GM23338 (cell line): ENCODE results near the gene GDAP1L1. TPM values are rescaled to one million over a fixed set of nuclear protein-coding genes. Genes with fewer than 3 reads are reported as not detected.

Experiments
- ATAC-seq: fragments of 200-7000 bp; cut with Tn5 transposase; 3 replicates; pipeline ENCODE4 v1.9.1; 2020
- DNase-seq: peaks from one replicate; pipeline ENCODE4 v3.0.0-alpha.2; 2015; ENCODE audit warnings: low spot score
- H2AFZ ChIP-seq: fragments of 200-600 bp; sonication (generic); 2 replicates; pipeline ENCODE4 v1.8.0; 2016; ENCODE audit warnings: antibody characterized with exemption, mild to moderate bottlenecking, moderate library complexity
- H3F3A ChIP-seq: fragments of 200-600 bp; sonication (generic); replicated peaks from 2 replicates; pipeline ENCODE4 v1.8.0; 2017; ENCODE audit warnings: antibody characterized with exemption, mixed run types, low read depth
- H3K27ac ChIP-seq: fragments of 200-600 bp; sonication (generic); 2 replicates; pipeline ENCODE4 v1.6.1; 2016; ENCODE audit warnings: low read depth
- H3K27me3 ChIP-seq: fragments of 200-600 bp; sonication (generic); 2 replicates; pipeline ENCODE4 v1.8.0; 2016; ENCODE audit warnings: mild to moderate bottlenecking, mixed run types, moderate library complexity; ENCODE audit not compliant: insufficient read depth
- H3K36me3 ChIP-seq: fragments of 200-600 bp; sonication (generic); 2 replicates; pipeline ENCODE4 v1.8.0; 2016; ENCODE audit warnings: mild to moderate bottlenecking; ENCODE audit not compliant: insufficient read depth
- H3K4me1 ChIP-seq: fragments of 200-600 bp; sonication (generic); 2 replicates; pipeline ENCODE4 v1.8.0; 2016; ENCODE audit warnings: mild to moderate bottlenecking, moderate library complexity; ENCODE audit not compliant: insufficient read depth
- H3K4me2 ChIP-seq: fragments of 200-600 bp; sonication (generic); 2 replicates; pipeline ENCODE4 v1.7.1; 2017; ENCODE audit warnings: mixed run types
- H3K4me3 ChIP-seq: fragments of 200-600 bp; sonication (generic); 2 replicates; pipeline ENCODE4 v1.6.1; 2016; ENCODE audit warnings: mixed run types
- H3K79me2 ChIP-seq: fragments of 200-600 bp; sonication (generic); replicated peaks from 2 replicates; pipeline ENCODE4 v1.8.0; 2017; ENCODE audit warnings: mild to moderate bottlenecking; ENCODE audit not compliant: insufficient read depth
- H3K9me2 ChIP-seq: fragments of 200-600 bp; sonication (generic); 2 replicates; pipeline ENCODE4 v1.8.0; 2017; ENCODE audit not compliant: insufficient read depth
- H4K20me1 ChIP-seq: fragments of 200-600 bp; sonication (generic); replicated peaks from 2 replicates; pipeline ENCODE4 v1.8.0; 2017; ENCODE audit warnings: mild to moderate bottlenecking; ENCODE audit not compliant: insufficient read depth
- H3K27ac Mint-ChIP-seq: 2 replicates; pipeline ENCODE4 v1.8.0; 2020; ENCODE audit warnings: inconsistent platforms, mild to moderate bottlenecking, moderate library complexity, mixed read lengths
- H3K27me3 Mint-ChIP-seq: 3 replicates; pipeline ENCODE4 v1.8.0; 2022; ENCODE audit warnings: low read depth, mild to moderate bottlenecking, moderate library complexity, mixed read lengths, inconsistent platforms; ENCODE audit not compliant: insufficient read depth, poor library complexity
- H3K36me3 Mint-ChIP-seq: 3 replicates; pipeline ENCODE4 v1.8.0; 2021; ENCODE audit warnings: low read depth, mild to moderate bottlenecking, inconsistent platforms, moderate library complexity, mixed read lengths
- H3K4me1 Mint-ChIP-seq: 3 replicates; pipeline ENCODE4 v1.8.0; 2020; ENCODE audit warnings: mild to moderate bottlenecking, inconsistent platforms, mixed read lengths
- H3K4me3 Mint-ChIP-seq: 3 replicates; pipeline ENCODE4 v1.8.0; 2021; ENCODE audit warnings: moderate library complexity, mild to moderate bottlenecking, inconsistent platforms, mixed read lengths
- H3K9me3 Mint-ChIP-seq: 3 replicates; pipeline ENCODE4 v1.8.0; 2020; ENCODE audit warnings: moderate library complexity, mild to moderate bottlenecking, inconsistent platforms, mixed read lengths
- CREB1 ChIP-seq: fragments of 250-450 bp; sonication (Bioruptor Pico); IDR thresholded peaks from 2 replicates; pipeline ENCODE4 v1.5.0; 2020; ENCODE audit warnings: low read depth, mild to moderate bottlenecking, moderate library complexity
- CTCF ChIP-seq, 2 experiments: fragments of 200-600 bp in 1 of 2; sonication (generic) in 1 of 2; conservative IDR thresholded peaks; 2 replicates each; pipeline versions ENCODE4 v1.5.1 to v1.6.1; 2016 to 2017; ENCODE audit warnings: antibody characterized with exemption in 2 of 2, low read depth in 2 of 2, mild to moderate bottlenecking in 2 of 2, moderate library complexity in 1 of 2
- ETS1 ChIP-seq: IDR thresholded peaks from 2 replicates; pipeline ENCODE4 v1.6.1; 2016; ENCODE audit warnings: antibody characterized with exemption
- STAT1 ChIP-seq: IDR thresholded peaks from one replicate; pipeline ENCODE4 v1.6.1; 2016; ENCODE audit warnings: antibody characterized with exemption; ENCODE audit not compliant: unreplicated experiment
- ZNF114 ChIP-seq: fragments of 250-450 bp; sonication (Bioruptor Pico); IDR thresholded peaks from 2 replicates; pipeline ENCODE4 v1.5.0; 2020; ENCODE audit warnings: mild to moderate bottlenecking, moderate library complexity
- ZNF462 ChIP-seq: fragments of 250-450 bp; sonication (Bioruptor Pico); IDR thresholded peaks from 2 replicates; pipeline ENCODE4 v1.5.0; 2020; ENCODE audit warnings: mild to moderate bottlenecking, moderate library complexity
- polyA plus RNA-seq: library from polyadenylated mRNA; unstranded; fragments of >200 nt; fragmentation: Nextera tagmentation; extraction: Ambion mirVana; gene quantifications from 2 replicates; pipeline ENCODE4 v1.2.1, GENCODE V29; 2016
- total RNA-seq: library from RNA; depleted of rRNA; stranded (reverse); fragments of >200 nt; shearing (Covaris generic); gene quantifications from 2 replicates; pipeline ENCODE4 v1.2.3, GENCODE V29; 2014

GDAP1L1 gene
- total and polyA plus RNA-seq, 2 experiments from 2014 or later, result 4.5 to 11.2 TPM

- TF ChIP-seq ETS1 (no peak), ZNF462 (CRISPR knock-in tag) (no peak), STAT1 (no peak), ZNF114 (no peak), CREB1 (no peak)
Observed at GRCh38 chr20:44306927-44307326, 59.8 kb downstream of the GDAP1L1 start (continued).

GRCh38 chr20:44309763-44310663, 62.9 kb downstream of the GDAP1L1 start:
- DNase-seq (peak; percentile 12), ATAC-seq (peak; percentile 15)
- H3K9me2 ChIP-seq, result no peaks in the 10 kb centered on the region
- H3K4me1 ChIP-seq, result no peaks in the 10 kb centered on the region
- peak overlapping the region; percentile 97 for H3K4me2 ChIP-seq
- H3K27me3 Mint-ChIP-seq, result peaks cover 19% of the 10 kb centered on the region
- peaks cover 27% of the 10 kb centered on the region for H3K27me3 ChIP-seq
- H3K36me3 ChIP-seq, result no peaks in the 10 kb centered on the region
- H4K20me1 ChIP-seq, result no peaks in the 10 kb centered on the region
- no peaks in the 10 kb centered on the region for H3K9me3 Mint-ChIP-seq
- peaks cover 8% of the 10 kb centered on the region for H3K4me1 Mint-ChIP-seq
- peak overlapping the region; percentile 97 for H2AFZ ChIP-seq
- peak overlapping the region; percentile 95 for H3K4me3 ChIP-seq
- no peaks in the 10 kb centered on the region for H3F3A ChIP-seq
- no peak overlapping the region for H3K27ac ChIP-seq
- H3K27ac Mint-ChIP-seq, result no peak overlapping the region
- peak overlapping the region; percentile 84 for H3K4me3 Mint-ChIP-seq
- H3K79me2 ChIP-seq, result no peaks in the 10 kb centered on the region
- H3K36me3 Mint-ChIP-seq, result no peaks in the 10 kb centered on the region; the same call in 2 of the 3 replicates
- no peak for TF ChIP-seq ZNF114
- no peak for TF ChIP-seq CTCF (conservative IDR thresholded peaks at IDR 0.05; ENCODE audit: low read depth in 2 of 2)
- no peak for TF ChIP-seq ETS1
